ENCODE measurements around the gene GBX1.
A peak's percentile ranks its signal among the peaks of the same experiment; 100 is the strongest.

GBX1 gene

DNA sequence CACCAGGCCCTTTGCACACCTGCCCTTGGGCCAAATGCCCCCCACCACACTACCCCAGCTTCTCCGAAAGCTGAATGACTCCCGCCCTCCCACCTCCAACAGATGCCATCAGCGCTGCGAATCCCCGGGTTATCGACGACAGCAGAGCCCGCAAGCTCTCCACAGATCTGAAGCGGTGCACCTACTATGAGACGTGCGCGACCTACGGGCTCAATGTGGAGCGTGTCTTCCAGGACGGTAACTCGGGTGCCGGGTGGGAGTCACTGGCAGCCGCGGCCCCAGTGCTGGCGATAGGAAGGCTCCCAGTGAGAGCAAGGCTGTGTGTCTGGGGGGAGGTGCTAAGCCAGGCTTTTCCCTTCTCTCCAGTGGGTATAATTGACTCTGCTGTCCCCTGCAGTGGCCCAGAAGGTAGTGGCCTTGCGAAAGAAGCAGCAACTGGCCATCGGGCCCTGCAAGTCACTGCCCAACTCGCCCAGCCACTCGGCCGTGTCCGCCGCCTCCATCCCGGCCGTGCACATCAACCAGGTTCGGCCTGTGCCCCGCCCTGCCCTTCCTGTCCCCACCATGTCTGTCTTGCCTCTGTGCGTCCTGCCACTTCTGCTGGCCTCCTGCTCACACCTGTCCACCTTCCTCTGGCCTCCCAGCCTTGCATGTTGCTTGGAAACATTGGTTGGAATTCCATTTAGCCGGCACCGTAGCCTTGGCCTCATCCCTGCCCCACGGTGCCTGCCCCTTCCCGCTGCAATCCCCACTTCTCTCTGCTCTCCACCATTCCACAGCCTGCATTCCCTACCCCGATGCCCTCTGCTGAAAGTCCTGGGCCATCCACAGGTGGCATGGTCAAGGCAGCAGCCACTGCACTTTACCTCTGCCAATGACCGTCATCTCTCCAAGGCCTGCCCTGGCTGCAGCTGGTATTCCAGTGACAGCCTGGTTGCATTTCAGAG is 49.1 kb downstream of the GBX1 start:
- FAIRE-seq: no peak
- no peak for DNase-seq (ENCODE audit: extremely low spot score, insufficient read length, low read depth)

GRCh38 chr7:151117565-151117964 is 49.9 kb downstream of the GBX1 start:
- no peak for FAIRE-seq

GRCh38 chr7:151116603-151117440 is 50.7 kb downstream of the GBX1 start:
- DNase-seq (ENCODE audit: extremely low spot score, insufficient read length, low read depth) (no peak), FAIRE-seq (no peak)

More at GRCh38 chr7:151117565-151117964, 49.9 kb downstream of the GBX1 start:
- DNase-seq (ENCODE audit: extremely low spot score, insufficient read length, low read depth): no peak

DNA sequence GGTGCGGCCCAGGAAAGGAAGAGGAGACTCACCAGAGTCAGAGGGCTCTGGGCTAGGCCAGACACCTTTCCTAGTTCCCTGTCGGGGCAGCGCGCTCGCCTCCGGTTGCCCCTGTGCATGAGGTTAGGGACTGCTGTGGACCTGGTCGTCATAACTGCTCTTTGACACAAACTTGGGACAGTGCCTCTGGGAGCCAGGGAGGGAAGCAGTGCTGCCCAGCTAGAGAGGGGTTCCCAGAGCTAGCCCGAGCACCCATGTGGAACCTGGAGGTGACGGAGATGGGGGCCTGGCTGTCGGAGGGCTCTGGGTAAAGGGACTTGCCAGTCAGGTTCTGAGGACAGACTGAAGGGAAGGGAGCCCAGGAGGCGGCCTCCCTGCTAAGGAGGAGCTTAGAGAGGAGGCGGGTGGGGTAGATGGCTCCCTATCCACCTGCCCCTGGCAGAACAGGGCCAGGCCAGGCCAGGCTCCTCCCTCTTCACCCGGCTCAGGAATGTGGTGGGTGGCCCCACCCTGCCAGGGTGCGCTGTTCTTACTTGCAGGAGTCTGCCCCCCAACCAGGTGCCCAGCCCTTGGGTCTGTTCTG is 51.6 kb downstream of the GBX1 start:
- no peak for DNase-seq (ENCODE audit: extremely low spot score, insufficient read length, low read depth)
- FAIRE-seq: no peak

- no peak for FAIRE-seq
- no peak for DNase-seq (ENCODE audit: extremely low spot score, insufficient read length, low read depth)
Measured at GRCh38 chr7:151115121-151115835, 52.2 kb downstream of the GBX1 start.

DNA sequence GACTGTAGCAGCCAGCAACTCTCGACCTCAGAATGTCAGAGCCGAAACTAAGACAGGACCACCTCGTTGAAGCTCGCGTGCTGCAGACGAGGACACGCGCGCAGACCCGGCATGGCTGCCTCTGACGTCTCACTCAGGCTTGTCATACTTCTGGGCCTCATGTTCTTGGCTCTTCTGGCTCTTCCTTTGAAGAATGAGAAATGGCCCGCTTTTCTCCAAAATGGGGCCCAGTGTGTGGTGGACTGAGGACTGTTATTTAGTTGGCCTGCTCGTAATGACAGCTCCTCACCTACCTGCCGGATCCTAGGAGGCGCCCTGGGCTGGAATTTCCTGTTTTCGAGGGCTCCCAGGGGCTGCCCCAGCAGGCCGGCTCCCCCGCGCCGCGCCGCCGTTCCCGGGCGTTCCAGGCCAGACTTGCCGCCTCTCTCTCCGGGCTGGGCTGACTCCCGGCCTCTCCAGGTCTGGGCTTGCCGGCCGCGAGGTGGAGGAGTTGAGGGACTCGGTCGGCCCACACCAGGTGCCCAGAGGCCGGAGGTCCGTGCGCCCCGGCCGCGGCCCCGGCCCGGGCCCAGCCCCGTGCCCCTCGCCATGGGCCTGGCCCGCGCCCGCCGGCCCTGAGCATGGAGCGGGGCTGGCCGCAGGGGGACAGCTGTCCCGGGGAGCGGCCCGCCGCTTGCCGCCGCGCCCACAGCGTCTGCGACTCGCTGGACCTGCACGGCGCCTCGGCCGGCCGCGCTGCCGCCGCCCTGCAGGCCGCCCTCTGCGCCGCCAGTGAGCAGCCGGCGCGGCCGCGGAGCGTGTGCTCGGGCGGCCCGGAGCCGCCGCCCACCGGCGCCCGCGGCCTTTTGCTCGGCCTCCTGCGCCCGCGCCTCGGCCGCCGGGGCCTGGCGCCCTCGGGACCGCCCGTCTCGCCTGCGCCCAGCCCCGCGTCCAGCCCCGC is 53.1 kb downstream of the GBX1 start:
- FAIRE-seq (no peak), DNase-seq (ENCODE audit: extremely low spot score, insufficient read length, low read depth) (no peak)

GRCh38 chr7:151113344-151114150 is 53.9 kb downstream of the GBX1 start:
- DNase-seq (ENCODE audit: extremely low spot score, insufficient read length, low read depth) (no peak), FAIRE-seq (no peak)

- FAIRE-seq: peak; percentile 84
- DNase-seq (ENCODE audit: extremely low spot score, insufficient read length, low read depth): peak; percentile 82
Measured at GRCh38 chr7:151110941-151111645, 56.4 kb downstream of the GBX1 start.

DNA sequence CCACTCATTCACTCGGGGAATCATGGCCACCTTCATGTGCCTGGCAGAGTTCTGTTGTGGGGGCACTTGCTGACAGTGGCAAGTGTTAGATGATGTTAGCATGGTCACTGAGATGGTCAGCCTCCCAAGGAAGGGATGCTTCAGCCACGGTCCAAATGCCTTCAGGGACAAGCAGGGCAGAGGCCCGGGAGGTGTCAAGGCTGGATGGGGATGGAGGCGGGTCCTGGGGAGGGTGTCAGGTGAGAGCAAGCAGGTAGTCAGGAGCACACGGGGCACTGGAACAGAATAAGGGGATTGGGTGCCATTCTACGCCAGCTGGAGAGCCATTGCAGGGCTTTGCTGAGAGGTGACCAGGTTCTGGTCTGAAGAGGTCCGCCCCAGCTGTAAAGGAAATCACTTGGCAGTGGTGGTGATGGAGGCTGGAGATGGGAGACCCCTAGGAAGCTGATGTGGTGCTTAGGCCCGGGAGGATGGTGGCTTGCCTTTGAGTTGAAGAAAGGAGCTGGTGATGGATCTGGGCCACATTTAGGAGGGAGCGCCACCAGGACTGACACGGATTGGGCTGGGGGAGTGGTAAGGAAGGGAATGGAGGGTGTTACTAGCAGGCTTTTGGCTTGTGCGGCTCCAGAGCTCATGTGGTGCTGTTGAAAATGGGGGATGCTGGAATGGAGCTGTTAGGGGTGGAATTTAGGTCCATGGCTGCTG is 57.1 kb downstream of the GBX1 start:
- FAIRE-seq (no peak), DNase-seq (ENCODE audit: extremely low spot score, insufficient read length, low read depth) (no peak)

GRCh38 chr7:151109094-151110048 is 58.1 kb downstream of the GBX1 start:
- DNase-seq (ENCODE audit: extremely low spot score, insufficient read length, low read depth): no peak
- FAIRE-seq: no peak

DNA sequence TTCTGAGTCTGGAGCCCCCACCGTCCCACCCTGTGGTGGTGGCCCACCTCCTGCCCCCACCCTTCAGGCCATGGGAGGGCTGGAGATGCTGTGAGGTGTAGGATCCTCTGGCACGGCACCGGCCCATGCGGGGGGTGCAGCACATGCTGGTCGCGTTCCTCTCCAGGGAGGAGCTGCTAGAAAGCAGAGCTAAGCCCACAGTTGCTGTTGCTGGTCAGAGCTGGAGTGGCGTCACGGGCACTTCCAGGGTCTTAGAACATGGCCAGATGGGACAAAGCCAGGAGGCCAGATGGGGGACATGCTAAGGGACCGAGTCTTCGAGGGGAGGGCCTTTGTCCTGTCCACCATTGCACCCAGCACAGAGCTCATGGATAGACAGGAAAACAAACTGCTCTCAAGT is 59.6 kb downstream of the GBX1 start:
- no peak for FAIRE-seq
- no peak for DNase-seq (ENCODE audit: extremely low spot score, insufficient read length, low read depth)

DNA sequence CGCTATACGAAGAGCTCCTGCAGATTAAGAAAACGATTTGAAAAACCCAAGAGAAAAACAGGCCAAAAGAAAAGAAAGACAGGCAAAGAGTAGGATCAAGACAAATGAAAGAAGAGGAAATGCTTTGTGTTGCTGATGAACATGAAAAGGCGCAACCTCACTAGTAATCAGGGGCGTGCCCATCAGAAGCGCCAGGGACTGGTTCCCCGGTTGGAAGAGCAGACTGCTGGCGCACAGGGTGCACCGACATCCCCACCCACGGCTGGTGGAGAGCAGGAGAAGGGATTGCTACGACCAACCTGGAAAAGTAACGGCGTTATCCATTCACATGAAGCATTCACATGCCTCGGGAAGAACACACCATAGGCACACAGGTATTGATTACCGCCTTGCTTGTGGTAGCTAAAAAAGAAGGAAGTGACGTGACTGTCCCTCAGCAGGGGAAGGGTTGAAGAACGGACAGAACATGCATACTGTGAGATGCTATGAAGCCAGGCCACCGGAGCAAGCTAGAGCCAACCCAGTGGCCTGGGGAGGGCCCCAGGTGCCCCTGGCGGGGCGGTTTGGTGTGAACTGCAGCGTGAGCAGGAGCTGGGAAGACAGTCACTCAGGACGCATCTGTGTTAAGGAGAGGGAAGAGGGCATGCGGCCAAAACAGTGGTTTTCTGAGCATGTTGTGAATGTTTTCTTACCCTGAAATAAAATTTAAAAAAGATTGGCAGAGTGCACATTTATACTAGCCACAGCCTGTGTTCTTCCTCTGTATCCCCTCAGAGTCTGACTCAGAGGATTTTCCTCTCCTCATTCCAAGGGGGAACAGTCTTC is 62.9 kb downstream of the GBX1 start:
- FAIRE-seq: no peak
- DNase-seq (ENCODE audit: extremely low spot score, insufficient read length, low read depth): no peak

GRCh38 chr7:151103973-151104372 is 63.5 kb downstream of the GBX1 start:
- DNase-seq (ENCODE audit: extremely low spot score, insufficient read length, low read depth) (no peak), FAIRE-seq (no peak)

DNA sequence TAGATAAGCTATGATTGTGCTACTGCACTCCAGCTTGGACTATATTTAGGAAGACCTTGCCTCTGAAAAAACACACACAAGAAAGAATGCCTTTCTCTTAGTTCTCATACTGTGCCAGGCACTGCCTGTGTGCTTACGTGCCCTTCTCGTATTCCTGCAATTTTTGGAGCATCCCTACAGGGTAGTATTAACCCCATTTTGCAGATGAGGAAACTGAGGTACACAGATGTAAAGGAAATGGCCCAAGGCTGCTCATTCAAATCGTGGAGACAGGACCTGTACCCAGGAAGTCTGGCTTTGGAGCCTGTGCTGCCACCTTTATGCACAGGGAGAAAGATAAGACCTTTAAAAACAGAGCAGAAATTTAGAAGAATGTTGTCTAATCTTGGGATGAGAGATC is 64.5 kb downstream of the GBX1 start:
- no peak for DNase-seq (ENCODE audit: extremely low spot score, insufficient read length, low read depth)
- FAIRE-seq: no peak

Measured in GM18507 (cell line).